H1 (cell line): ENCODE data around the gene COL6A5.

Experiments
- CEBPB ChIP-seq: IDR thresholded peaks from 2 replicates; pipeline ENCODE4 v1.6.1; 2012; ENCODE audit warnings: low read depth, low read length
- EP300 ChIP-seq, 2 experiments: IDR thresholded peaks; 1 replicate in 1 of 2; 2 replicates in 1 of 2; pipeline ENCODE4 v1.6.1; 2011 to 2012; ENCODE audit warnings: low read depth in 2 of 2, low read length in 2 of 2, mild to moderate bottlenecking in 2 of 2, borderline replicate concordance in 1 of 2, inconsistent platforms in 1 of 2, moderate library complexity in 1 of 2
- GABPA ChIP-seq: IDR thresholded peaks from 2 replicates; pipeline ENCODE4 v1.6.1; 2011; ENCODE audit warnings: mild to moderate bottlenecking, low read length, moderate library complexity, borderline replicate concordance; ENCODE audit not compliant: insufficient read depth
- MAFK ChIP-seq: IDR thresholded peaks from 2 replicates; pipeline ENCODE4 v1.6.1; 2012; ENCODE audit warnings: low read depth, mild to moderate bottlenecking, improper control_type of control experiment, low read length
- NRF1 ChIP-seq: IDR thresholded peaks from 2 replicates; pipeline ENCODE4 v1.6.1; 2011; ENCODE audit warnings: mild to moderate bottlenecking, low read depth, low read length, improper control_type of control experiment
- TAF1 ChIP-seq: IDR thresholded peaks from 2 replicates; pipeline ENCODE4 v1.6.1; 2011; ENCODE audit warnings: mild to moderate bottlenecking, low read depth, low read length

GRCh38 chr3:130480736-130481135, 135.3 kb downstream of the COL6A5 start:
- no peak for TF ChIP-seq MAFK
- no peak for TF ChIP-seq EP300 (IDR thresholded peaks at IDR 0.05; ENCODE audit: borderline replicate concordance in 1 of 2, low read depth in 2 of 2, low read length in 2 of 2)
- no peak for TF ChIP-seq TAF1
- no peak for TF ChIP-seq NRF1
- TF ChIP-seq GABPA: no peak
- no peak for TF ChIP-seq CEBPB
